ENCODE measurements around the gene ETV1. TPM values are rescaled to one million over a fixed set of nuclear protein-coding genes. Genes with fewer than 3 reads are reported as not detected.

Gene ETV1
- total RNA-seq, 2 donors from 2014 or later = 27.7 to 58.4 TPM

GRCh38 chr7:13987395-13987794 is 2.1 kb downstream of the ETV1 start:
- Histone ChIP-seq H3K27ac (peak overlapping the region in 1 of 2 donors; percentile 94), H3K9me3 (no peaks in the 10 kb centered on the region), H3K27me3 (no peaks in the 10 kb centered on the region), H3K4me1 (peaks cover 0 to 8% of the 10 kb centered on the region in 2 donors), H3K4me3 (peak overlapping the region; percentile 66 to 70), H3K36me3 (no peaks in the 10 kb centered on the region)
- no peak for DNase-seq (ENCODE audit: low spot score)
- no peak for TF ChIP-seq CTCF (IDR thresholded peaks at IDR 0.05)

- H3K36me3 ChIP-seq = no peaks in the 10 kb centered on the region
- peaks cover 0 to 11% of the 10 kb centered on the region in 2 donors for H3K4me1 ChIP-seq
- DNase-seq (ENCODE audit: low spot score) = no peak
- no peak for TF ChIP-seq CTCF (IDR thresholded peaks at IDR 0.05)
- H3K27ac ChIP-seq = peak overlapping the region in 1 of 2 donors; percentile 94
- no peaks in the 10 kb centered on the region for H3K27me3 ChIP-seq
- peak overlapping the region in 1 of 2 donors; percentile 13 for H3K4me3 ChIP-seq
- H3K9me3 ChIP-seq = no peaks in the 10 kb centered on the region
These were observed 3.3 kb downstream of the ETV1 start for GRCh38 chr7:13986208-13986607.

GRCh38 chr7:13984831-13985685 is 4.4 kb downstream of the ETV1 start:
- Histone ChIP-seq H3K4me1 (peaks cover 0 to 22% of the 10 kb centered on the region in 2 donors), H3K27ac (no peak overlapping the region), H3K9me3 (no peaks in the 10 kb centered on the region), H3K27me3 (no peaks in the 10 kb centered on the region), H3K36me3 (no peaks in the 10 kb centered on the region), H3K4me3 (peak overlapping the region in 1 of 2 donors; percentile 14)
- TF ChIP-seq CTCF (IDR thresholded peaks at IDR 0.05) = no peak
- no peak for DNase-seq (ENCODE audit: low spot score)

- Histone ChIP-seq H3K36me3 (no peaks in the 10 kb centered on the region), H3K27ac (no peak overlapping the region), H3K4me1 (peaks cover 0 to 31% of the 10 kb centered on the region in 2 donors), H3K27me3 (no peaks in the 10 kb centered on the region), H3K4me3 (no peak overlapping the region), H3K9me3 (no peaks in the 10 kb centered on the region)
- no peak for DNase-seq (ENCODE audit: low spot score)
- TF ChIP-seq CTCF (IDR thresholded peaks at IDR 0.05) = no peak
These were observed 5.4 kb downstream of the ETV1 start for GRCh38 chr7:13984061-13984460.

GRCh38 chr7:13982940-13983677 is 6.4 kb downstream of the ETV1 start:
- Histone ChIP-seq H3K27ac (no peak overlapping the region), H3K4me1 (peaks cover 0 to 31% of the 10 kb centered on the region in 2 donors), H3K4me3 (no peak overlapping the region)

More at GRCh38 chr7:13982940-13983677, 6.4 kb downstream of the ETV1 start:
- H3K27me3 ChIP-seq = no peaks in the 10 kb centered on the region
- no peak for TF ChIP-seq CTCF (IDR thresholded peaks at IDR 0.05)
- no peak for DNase-seq (ENCODE audit: low spot score)
- no peaks in the 10 kb centered on the region for H3K36me3 ChIP-seq
- H3K9me3 ChIP-seq = no peaks in the 10 kb centered on the region

Data from right atrium auricular region (tissue), 2 donors.